Stimulated activated CD8-positive, alpha-beta memory T cell treated with anti-CD3 and anti-CD28 coated beads, Interleukin-2, amount 100 ng/mL, for 48 hours (primary cell): Measurements from ENCODE around the gene LITAF.

Source experiments
- DNase-seq, 2 donors: peaks; one replicate each; pipeline ENCODE4 v3.0.0-alpha.2; 2020; ENCODE audit warnings: low read depth in 2 of 2

LITAF gene

DNA sequence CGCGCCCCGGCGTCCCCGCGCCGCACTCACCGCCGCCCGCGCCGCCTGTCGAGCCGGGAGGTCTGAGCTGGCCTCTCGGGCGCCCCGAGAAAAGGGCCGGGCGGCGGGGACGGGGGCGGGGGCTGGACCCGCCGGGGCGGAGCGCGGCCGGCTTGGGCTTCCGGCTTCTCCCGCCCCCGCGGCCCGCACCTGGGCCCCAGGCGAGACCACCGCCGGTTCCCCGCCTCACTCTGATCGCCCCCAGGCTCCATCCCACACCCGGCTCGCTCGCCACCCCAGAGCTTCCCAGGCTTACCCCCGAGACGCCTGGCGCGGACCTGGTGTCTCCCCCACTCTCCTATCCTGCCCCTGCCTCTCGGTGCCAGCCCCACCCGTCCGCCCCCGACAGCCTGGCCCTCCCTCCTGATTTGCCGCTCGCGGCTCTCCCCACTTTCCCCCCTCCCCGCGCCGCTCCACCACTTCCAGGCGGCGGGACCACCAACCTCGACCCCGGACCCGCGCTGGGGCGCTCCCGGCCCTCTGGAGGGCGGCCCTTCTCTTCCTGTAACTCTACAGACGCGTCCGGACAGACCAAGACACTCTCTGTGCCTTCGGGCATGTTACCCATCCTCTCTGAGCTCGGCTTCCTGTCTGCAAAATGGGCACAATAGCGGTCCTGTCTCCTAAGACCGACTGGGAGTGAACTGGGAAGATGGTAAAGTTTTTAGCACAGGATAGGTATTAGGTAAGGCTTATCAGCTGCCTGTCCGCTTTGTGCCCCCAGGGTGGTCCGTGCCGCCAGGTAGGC is at the start of gene LITAF:
Gene LITAF (minus strand): TSS at position 64 of the 787 bp plus-strand sequence. CDS start 30,189 bp downstream, outside the sequence.
- peak; percentile 46 to 65 for DNase-seq

DNA sequence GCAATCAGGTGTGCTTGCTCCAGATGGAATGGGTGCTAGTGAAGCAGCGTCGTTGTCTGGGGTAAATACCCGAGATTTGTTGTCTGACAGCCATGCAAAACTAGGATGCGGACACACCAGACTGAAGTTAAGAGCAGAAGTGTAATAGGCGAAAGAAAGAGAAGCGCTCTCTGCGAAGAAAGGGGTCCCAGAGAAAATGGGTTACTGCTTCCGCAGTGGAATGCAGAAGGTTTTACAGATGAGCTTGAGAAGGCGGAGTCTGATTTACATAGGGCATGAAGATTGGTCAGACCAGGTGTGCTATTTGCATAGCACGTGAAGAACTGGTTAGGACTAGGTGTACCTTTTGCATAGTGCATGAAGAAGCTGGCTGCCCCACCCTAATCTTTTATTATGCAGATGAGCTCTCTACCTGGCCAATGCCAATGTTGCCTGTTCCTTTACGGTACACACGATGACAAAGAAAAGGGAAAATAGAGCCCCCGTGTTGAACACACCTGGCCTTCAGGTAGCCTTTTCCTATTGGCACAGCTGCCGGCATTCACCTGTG is 49.5 kb upstream of the LITAF start:
- no peak for DNase-seq

DNA sequence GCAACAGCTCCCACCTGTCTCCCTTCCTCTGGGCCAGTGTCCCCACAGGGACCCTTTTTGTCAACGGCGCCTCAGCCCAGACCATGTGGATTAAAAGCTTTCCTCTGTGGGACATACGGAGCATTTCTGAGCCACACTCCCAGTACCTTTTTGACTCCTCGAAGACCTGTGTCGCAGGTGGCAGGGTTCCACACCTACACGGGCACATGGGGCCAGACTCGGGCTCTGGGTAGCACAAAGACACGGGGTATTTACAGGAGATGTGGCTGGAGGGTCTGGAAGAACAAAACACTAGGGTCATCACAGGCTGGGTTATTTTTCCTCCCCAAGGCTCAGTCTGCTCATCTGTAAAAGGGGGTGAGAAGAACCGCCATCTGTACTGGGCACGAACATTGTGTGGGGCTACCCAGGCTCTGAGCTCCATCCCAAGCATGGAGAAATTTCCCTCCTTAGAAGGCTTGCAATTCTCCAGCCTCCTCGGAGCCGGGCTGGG is 49.0 kb upstream of the LITAF start:
- DNase-seq = no peak

DNA sequence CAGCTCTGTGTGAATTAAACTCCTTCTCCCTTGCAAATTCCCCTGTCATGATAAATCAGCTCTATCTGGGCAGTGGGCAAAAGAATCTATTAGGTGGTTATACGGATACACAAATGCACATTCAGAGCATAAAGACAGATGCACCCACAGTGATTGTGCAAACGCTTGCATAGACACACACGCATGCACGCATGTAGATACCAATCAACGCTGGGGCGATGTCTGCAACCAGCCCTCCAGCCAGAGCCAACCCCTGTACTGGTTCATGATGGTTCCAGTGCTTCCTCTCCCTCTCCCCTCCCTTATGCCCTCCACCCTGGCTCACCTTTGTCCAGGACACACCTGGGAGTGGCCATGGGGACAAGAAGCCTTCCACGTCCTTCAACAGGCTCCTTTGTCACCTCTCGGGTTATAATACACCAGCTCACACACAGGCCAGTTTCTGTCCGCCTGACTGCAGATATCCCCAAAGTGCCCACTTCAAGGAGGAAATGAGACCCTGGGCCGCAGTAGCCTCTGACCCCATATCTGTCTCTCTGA is 48.5 kb upstream of the LITAF start:
- DNase-seq = no peak

DNA sequence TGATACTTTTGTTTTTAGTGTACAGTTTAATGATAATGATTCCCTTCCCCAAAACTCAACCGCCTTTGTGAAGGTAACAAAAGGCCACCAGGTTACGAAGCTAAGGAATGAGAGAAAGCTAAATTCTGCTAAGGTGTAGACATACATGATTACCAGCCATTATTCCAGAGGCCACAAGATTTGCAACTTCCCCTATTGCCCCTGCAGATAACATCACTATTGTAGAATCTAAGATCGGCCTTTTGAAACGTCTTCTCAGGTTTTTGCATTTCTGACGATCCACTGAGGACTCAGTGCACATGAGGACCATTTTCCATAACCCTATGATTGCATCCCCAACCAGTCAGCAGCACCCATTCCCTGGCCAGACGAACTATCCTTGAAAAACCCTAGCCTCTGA is 47.6 kb upstream of the LITAF start:
- no peak for DNase-seq

DNA sequence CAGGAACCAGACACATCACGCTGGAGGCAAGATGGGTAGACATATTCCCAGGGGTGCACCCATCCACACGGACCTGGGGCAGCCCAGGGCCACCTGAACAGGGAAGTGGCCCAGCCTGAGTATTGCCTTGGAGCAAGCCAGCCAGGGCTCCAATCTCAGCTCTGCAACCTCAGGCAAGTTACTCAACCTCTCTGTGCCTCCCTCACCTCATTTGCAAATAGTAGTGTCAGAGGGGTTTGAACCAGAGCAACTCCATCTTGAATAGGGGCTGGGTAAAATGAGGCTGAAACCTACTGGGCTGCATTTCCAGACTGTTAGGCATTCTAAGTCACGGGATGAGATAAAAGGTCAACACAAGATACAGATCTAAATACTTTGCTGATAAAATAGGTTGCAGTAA is 46.4 kb upstream of the LITAF start:
- DNase-seq = no peak

DNA sequence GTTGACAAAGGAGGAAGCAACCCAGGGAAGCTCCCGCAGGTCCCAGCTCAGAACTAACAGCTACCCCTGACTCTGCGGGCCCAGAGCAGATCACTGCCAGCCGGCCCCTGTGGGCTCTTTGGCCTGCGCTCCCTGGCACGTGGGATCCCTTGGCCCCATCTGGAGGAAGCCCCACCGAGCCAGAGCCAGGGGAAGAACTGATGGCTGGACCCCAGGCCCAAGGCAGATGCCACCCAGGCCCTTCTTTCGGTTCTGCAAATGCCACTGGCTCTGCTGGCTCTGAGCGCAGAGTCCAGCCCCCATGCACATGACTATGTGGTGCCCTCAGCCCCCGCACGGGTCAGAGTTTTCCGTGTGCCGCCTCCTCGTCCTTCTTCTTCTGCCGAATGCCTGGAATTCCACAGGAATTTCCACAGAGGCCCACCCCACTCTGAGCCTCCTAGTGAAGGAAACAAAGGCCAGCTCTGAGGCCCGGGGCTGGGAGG is 45.8 kb upstream of the LITAF start:
- DNase-seq = no peak

DNA sequence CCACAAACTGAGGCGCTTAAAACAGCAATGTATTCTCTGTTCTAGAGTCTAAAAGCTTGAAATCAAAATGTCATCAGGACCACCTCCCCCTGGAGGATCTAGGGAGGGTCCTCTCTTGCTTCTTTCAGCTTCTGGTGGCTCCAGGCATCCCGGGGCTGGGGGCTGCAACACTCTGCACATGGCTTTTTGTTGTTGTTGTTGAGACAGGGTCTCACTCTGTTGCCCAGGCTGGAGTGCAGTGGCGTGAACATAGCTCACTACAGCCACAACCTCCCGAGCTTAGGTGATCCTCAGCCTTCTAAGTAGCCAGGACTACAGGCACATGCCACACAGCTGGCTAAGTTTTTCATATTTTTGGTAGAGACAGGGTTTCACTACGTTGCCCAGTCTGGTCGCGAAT is 44.5 kb upstream of the LITAF start:
- no peak for DNase-seq

DNA sequence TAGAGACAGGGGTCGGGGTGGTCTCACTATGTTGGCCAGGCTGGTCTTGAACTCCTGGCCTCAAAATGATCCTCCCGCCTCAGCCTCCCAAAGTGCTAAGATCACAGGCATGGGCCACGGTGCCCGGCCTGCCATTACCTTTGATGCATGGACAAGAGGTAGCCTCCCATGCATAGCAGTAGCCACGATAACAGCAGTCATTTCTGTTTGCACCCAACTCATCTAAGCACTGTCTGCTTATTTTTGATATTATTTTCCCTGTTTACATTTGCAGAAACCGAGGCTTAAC is 44.0 kb upstream of the LITAF start:
- no peak for DNase-seq

DNA sequence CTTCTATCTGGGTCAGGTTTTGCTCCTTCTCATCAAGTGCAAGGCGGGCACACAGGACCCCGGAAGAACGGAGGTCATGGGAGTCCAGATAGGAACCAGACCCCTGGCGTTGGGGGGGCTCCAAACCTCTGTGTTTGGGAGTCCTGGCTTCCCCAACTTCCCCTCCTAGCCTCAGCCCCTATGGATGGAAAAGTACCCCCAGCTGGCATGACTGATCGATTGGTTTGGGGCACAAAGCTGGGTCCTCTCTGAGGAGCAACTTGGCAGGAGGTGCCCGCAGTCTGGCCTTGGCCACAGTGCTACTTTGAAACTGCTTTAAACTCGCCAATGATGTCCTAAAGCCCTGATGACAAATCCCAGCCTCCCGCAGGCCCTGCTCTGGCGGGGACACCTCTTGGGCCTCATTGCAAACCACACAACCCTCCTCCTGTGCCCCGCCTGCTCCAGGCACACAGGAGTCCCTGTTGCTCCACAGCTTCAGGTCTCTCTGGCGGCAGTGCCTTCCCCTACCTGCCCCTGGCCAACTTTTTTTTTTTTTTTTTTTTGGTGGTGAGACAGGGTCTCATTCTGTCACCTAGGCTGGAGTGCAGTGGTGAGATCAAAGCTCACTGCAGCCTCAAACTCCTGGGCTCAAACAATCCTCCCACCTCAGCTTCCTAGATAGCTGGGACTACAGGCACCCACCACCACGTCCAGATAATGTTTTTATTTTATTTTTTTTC is 43.5 kb upstream of the LITAF start:
- DNase-seq = no peak

DNA sequence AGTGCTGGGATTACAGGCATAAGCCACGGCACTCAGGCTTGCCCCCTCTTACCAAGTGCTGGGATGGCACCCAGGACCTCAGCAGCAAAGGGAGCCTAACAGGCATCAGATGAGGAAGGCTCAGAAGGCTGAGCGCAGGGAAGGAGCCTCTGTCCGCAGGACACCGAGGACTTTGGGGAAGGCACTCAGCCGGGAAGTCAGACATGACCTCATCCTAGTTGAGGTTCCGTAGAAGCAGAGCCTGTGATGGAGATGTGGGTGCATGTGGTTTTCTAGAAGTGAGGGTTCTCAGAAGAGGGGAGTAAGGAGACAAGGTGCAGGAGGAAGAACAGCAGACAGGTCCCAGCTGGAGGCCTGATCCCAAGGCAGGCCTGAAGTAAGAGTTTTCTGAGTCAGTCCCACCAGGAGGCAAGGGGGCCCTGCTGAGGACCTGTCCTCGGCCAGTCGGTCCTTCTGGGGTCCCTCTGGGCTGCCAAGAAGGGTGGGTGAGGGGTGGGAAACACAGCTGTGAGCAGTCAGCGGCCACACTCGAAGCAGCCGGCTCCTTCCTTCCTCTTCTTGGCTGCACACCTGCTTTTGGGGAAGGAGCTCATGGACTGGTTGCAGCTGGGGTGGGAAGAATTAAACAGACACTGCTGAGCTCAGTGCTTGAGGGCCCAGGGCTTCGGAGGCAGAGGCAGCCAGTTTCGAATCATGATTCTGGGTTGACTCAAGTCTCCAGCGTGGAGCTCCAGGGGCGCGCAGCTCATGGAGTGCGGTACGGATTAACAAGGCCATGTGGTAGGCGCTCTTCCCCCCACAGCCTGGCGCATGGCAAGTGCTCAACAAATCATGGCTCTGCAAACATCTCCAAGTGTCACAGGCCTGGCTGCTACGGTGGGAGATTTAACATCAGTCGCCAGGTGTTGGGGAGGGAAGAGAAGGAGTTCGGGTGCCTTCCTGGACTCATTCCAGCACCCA is 42.6 kb upstream of the LITAF start:
- DNase-seq = no peak

DNA sequence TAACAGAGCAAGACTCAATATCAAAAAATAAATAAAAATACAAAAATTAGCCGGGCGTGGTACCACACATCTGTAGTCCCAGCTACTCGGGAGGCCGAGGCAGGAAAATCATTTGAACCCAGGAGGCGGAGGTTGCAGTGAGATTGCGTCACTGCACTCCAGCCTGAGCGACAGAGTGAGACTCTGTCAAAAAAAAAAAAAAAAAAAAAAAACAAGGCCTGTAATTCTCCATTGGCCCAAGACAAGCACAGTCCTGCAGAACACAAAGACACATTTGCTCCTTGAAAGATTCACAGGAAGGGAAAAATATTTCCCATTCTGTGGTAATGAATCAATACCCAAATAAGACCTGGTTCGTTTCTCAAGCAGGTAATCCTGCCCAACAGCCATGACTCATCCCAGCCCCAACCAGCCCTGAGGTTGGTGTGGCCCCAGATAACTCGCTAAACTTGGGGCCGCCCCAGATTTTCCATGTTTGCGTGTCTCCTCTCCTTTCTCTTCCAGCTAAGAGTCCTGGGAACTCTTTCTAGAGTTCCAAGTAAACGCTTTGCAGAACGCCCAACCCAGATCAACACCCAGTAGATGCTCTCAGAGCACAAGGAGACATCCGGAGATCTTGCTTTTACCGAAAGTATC is 41.2 kb upstream of the LITAF start:
- DNase-seq = no peak

DNA sequence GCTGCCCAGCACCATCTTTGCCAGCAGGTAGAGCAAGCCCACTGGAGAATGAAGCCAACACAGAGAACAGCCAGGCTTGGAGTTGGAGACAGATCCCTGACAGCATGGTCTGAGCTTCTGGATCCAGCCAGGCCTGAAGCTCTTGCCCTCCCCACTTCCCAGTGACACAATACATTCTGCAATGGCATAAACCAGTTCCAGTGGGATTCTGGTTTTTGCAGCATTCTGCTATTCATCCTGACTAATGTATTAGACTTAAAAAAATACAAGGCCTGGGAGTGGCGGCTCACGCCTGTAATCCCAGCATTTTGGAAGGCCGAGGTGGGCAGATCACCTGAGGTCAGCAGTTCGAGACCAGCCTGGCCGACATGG is 40.6 kb upstream of the LITAF start:
- DNase-seq = no peak

DNA sequence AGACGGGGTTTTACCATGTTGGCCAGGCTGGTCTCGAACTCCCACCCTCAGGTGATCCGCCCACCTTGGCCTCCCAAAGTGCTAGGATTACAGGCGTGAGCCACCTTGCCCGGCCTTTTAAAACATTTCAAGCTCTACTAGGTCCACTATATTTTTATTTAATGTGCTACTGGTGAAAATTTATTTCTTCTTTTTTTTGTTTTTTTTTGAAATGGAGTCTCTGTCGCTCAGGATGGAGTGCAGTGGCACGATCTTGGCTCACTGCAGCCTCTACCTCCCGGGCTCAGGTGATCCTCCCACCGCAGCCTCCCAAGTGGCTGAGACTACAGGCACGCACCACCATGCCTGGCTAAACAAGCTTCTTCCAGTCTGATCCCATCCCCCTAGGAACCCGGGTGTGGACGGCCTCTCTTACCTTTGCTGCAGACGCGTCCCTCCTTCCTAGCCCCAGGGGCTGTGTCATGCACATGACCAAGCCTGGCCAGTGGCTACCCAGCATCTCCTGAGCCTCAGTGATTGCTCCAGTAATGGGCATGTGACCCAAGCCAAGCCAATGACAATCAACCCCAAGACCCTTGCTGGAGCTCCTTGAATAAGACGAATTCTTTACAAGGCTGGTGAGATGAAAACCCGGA is 40.1 kb upstream of the LITAF start:
- no peak for DNase-seq

DNA sequence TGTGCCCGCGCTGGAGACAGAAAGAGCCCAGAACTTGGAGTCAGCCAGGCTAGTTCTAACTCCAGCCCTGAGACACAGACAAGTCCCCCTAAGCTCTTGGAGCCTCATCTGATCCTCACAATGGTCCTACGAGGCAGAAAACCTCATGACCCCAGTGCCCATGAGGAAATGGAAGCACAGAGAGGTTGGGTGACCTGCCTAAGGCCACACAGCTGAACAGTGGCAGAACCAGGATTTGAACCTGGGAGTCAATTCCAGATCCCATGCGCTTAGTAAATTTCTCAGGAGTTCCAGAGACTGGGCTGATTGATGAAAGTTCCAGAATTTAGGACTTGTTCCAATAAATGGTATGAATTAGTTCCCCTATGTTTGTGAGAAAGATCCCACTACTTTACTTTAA is 39.0 kb upstream of the LITAF start:
- DNase-seq = no peak

DNA sequence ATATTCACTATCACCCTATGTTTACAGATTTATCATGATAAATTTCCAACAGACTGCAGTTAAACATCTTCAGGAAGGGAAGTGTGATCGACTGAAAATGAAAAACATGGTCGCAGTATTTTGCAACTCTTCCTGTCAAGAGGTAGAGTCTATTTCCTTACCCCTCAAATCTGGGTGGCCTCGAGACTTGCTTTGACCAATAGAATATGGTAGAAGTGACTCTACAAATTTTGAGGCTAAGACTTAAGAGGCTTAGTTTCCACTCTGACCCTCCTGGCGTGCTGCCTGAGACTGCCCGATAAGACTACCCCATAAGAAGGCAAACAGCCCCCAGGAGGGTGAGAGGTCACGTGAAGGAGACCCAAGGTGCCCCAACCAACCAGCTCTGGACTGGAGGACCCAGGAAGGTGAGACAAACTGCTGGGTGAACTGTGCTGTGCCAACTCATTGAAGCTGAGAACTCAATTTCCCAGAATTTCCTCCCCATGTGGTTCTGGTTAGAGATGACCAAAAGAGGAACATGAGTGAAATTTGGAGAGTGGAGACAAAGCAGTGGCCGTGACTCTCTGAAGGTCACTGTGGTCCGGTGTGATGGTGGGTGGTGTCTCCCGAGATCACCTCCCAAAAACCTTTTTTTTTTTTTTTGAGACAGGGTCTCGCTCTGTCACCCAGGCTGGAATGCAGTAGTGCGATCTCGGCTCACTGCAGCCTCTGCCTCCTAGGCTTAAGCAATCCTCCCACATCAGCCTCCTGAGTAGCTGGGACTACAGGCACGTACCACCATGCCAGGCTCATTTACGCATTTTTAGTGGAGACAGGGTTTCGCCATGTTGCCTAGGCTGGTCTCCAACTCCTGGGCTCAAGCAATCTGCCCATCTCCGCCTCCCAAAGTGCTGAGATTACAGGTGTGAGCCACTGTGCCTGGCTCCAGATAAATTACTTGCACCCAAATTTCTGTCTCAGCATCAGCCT is 38.2 kb upstream of the LITAF start:
- no peak for DNase-seq

DNA sequence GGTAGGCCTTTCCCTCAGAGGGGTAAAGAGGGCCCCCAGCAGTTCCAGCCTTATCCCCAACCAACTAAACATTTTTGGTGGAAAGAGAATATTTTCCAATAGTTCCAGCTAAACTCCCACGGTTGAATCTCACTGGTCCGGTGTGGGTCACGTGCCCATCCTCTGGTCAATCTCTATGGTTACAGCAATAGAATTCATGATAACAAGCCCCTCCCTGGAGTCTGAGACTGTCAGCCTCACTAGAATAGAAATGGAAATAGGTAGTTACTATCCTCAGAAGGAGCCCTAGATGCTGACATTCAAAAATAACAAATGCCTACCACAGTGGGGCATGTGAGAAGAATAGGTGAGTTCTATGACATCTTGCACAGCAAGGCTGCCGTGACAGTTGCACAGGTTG is 37.5 kb upstream of the LITAF start:
- no peak for DNase-seq

DNA sequence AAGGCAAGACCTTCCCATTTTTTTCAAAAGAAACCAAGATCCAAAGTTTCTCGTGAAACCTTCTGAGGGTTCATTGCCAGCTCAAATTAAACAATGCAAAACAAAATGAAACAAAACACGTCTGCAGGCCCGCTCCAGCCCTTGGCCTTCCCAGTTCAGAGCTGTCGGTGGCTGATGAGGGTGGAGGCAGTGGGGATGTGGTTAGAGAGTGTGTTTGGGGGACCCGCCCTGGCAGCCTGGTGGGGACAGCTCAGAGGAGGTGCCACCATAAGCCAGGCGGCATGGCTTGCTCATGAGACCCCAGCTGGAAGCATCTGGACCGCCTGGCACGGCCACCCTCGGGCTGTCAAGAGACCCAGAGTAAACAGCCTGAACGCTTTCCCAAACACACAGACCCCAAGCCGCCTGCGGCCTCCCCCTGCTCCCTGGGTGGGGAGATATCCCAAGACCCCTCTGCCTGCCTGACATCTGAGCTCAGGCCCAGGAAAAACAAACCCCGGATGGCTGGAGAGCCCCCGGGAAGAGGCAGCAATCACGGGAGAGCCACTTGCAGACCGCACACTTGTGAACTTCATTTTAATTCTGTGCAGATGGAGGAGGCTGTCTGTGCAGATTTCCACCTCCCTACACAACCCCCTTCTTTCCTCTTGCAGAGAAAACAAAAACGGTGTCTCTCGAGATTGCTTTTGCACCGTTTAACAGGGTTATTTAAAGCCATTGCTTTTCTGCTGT is 35.4 kb upstream of the LITAF start:
- peak in 1 of 2 donors; percentile 27 for DNase-seq

DNA sequence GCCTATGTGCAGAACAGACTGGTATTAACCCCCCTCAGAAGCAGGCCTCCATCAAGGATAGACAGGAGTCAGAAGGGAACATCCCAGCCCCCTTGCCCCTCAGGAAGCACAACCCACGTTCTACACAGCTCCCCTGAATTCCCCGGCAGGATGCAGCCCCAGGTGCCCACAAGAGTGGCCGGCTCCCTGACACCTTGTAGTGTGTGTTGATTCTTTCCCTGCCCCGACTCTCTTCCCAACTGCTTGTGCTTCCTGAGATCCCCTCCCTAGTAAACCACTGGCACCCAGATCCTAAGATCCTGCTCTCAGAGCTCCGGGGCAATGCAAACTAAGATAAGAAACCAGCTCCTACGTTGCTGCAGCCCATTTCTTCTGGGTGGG is 34.8 kb upstream of the LITAF start:
- DNase-seq = no peak
